HEK293 (cell line): ENCODE data around the gene SIRT7.

Experiments
- CTCF ChIA-PET: fragments of 350-600 bp; formaldehyde crosslinking; extraction: SDS; loops from one replicate; lab custom pipeline; 2021; ENCODE audit warnings: antibody characterized with exemption; lab: Yijun Ruan, JAX
- POLR2A ChIA-PET: fragments of 300-600 bp; formaldehyde crosslinking; extraction: SDS; loops from one replicate; lab custom pipeline; 2020; ENCODE audit warnings: antibody characterized with exemption, inconsistent platforms; lab: Yijun Ruan, JAX
- H3K27ac ChIP-seq: fragments of 200-500 bp; sonication (Bioruptor generic); 2 replicates; pipeline ENCODE4 v1.5.1; 2014; ENCODE audit warnings: low read depth, low read length, control low read depth, inconsistent platforms; ENCODE audit errors: extremely low read depth
- H3K36me3 ChIP-seq, 2 experiments: fragments of 200-500 bp in 1 of 2; sonication (Bioruptor generic) in 1 of 2; 1 replicate in 1 of 2; 2 replicates in 1 of 2; pipeline ENCODE4 v1.5.1; 2014 to 2017; ENCODE audit warnings: inconsistent platforms in 2 of 2, low read length in 2 of 2; ENCODE audit not compliant: control insufficient read depth in 2 of 2, insufficient read depth in 1 of 2
- H3K4me1 ChIP-seq: fragments of 200-500 bp; sonication (Bioruptor generic); 2 replicates; pipeline ENCODE4 v1.5.1; 2014; ENCODE audit warnings: mild to moderate bottlenecking, low read length, inconsistent platforms; ENCODE audit not compliant: control insufficient read depth, insufficient read depth
- H3K4me3 ChIP-seq: 2 replicates; pipeline ENCODE4 v1.5.1; 2011; ENCODE audit warnings: low read depth, mild to moderate bottlenecking, control low read depth, low read length, moderate library complexity
- H3K9me3 ChIP-seq: fragments of 200-500 bp; sonication (Bioruptor generic); 2 replicates; pipeline ENCODE4 v1.5.1; 2014; ENCODE audit warnings: low read depth, low read length, inconsistent platforms; ENCODE audit not compliant: control insufficient read depth, insufficient read depth
- ATF2 ChIP-seq: fragments of 450-650 bp; formaldehyde crosslinking; IDR thresholded peaks from 2 replicates; pipeline ENCODE4 v1.5.1; 2016; ENCODE audit warnings: missing biosample characterization, missing genetic modification characterization, low read depth
- BCL11B ChIP-seq: fragments of 450-650 bp; formaldehyde crosslinking; IDR thresholded peaks from 2 replicates; pipeline ENCODE4 v1.5.1; 2016; ENCODE audit warnings: low read depth, missing biosample characterization, missing genetic modification characterization
- HIC1 ChIP-seq: fragments of 450-650 bp; formaldehyde crosslinking; IDR thresholded peaks from 2 replicates; pipeline ENCODE4 v1.5.1; 2016; ENCODE audit warnings: missing biosample characterization, missing genetic modification characterization
- KLF1 ChIP-seq: fragments of 450-650 bp; formaldehyde crosslinking; IDR thresholded peaks from 2 replicates; pipeline ENCODE4 v1.5.1; 2016; ENCODE audit warnings: missing biosample characterization, missing genetic modification characterization
- KLF8 ChIP-seq: fragments of 450-650 bp; formaldehyde crosslinking; IDR thresholded peaks from 2 replicates; pipeline ENCODE4 v1.5.1; 2016; ENCODE audit warnings: missing biosample characterization, missing genetic modification characterization
- MEIS1 ChIP-seq: sonication (generic); formaldehyde crosslinking; IDR thresholded peaks from 2 replicates; pipeline ENCODE4 v1.8.1; 2022; ENCODE audit warnings: missing genetic modification reagents, mild to moderate bottlenecking, borderline replicate concordance
- PATZ1 ChIP-seq: fragments of 450-650 bp; formaldehyde crosslinking; IDR thresholded peaks from 2 replicates; pipeline ENCODE4 v1.5.1; 2016; ENCODE audit warnings: missing biosample characterization, missing genetic modification characterization
- PBX3 ChIP-seq: sonication (generic); formaldehyde crosslinking; IDR thresholded peaks from 2 replicates; pipeline ENCODE4 v1.8.1; 2022; ENCODE audit warnings: mild to moderate bottlenecking, moderate library complexity, missing genetic modification reagents
- TSHZ1 ChIP-seq: fragments of 450-650 bp; formaldehyde crosslinking; IDR thresholded peaks from 2 replicates; pipeline ENCODE4 v1.5.1; 2016; ENCODE audit warnings: missing biosample characterization, missing genetic modification characterization, borderline replicate concordance
- ZBTB7A ChIP-seq: fragments of 450-650 bp; formaldehyde crosslinking; IDR thresholded peaks from 2 replicates; pipeline ENCODE4 v1.5.1; 2016; ENCODE audit warnings: low read depth, missing biosample characterization, missing genetic modification characterization
- ZEB2 ChIP-seq: fragments of 450-650 bp; formaldehyde crosslinking; IDR thresholded peaks from 2 replicates; pipeline ENCODE4 v1.5.1; 2016; ENCODE audit warnings: missing biosample characterization, missing genetic modification characterization
- ZFP69B ChIP-seq: fragments of 450-650 bp; formaldehyde crosslinking; IDR thresholded peaks from 2 replicates; pipeline ENCODE4 v1.5.1; 2016; ENCODE audit warnings: missing biosample characterization, missing genetic modification characterization
- ZIC2 ChIP-seq: fragments of 450-650 bp; formaldehyde crosslinking; IDR thresholded peaks from 2 replicates; pipeline ENCODE4 v1.5.1; 2016; ENCODE audit warnings: missing biosample characterization, missing genetic modification characterization
- ZNF174 ChIP-seq: fragments of 450-650 bp; formaldehyde crosslinking; IDR thresholded peaks from 2 replicates; pipeline ENCODE4 v1.5.0; 2017; ENCODE audit warnings: missing biosample characterization, mild to moderate bottlenecking, missing genetic modification characterization
- ZNF324 ChIP-seq: fragments of 450-650 bp; formaldehyde crosslinking; IDR thresholded peaks from 2 replicates; pipeline ENCODE4 v1.5.1; 2016; ENCODE audit warnings: missing biosample characterization, missing genetic modification characterization
- ZNF335 ChIP-seq: fragments of 450-650 bp; formaldehyde crosslinking; conservative IDR thresholded peaks from 2 replicates; pipeline ENCODE4 v1.5.1; 2016; ENCODE audit warnings: missing biosample characterization, missing genetic modification characterization
- ZNF394 ChIP-seq: fragments of 450-650 bp; formaldehyde crosslinking; IDR thresholded peaks from 2 replicates; pipeline ENCODE4 v1.5.1; 2016; ENCODE audit warnings: missing biosample characterization, missing genetic modification characterization, mild to moderate bottlenecking, moderate library complexity, borderline replicate concordance
- ZNF555 ChIP-seq: fragments of 450-650 bp; formaldehyde crosslinking; conservative IDR thresholded peaks from 2 replicates; pipeline ENCODE4 v1.5.1; 2017; ENCODE audit warnings: missing biosample characterization, mild to moderate bottlenecking, missing genetic modification characterization, inconsistent platforms
- ZNF629 ChIP-seq: fragments of 450-650 bp; formaldehyde crosslinking; IDR thresholded peaks from 2 replicates; pipeline ENCODE4 v1.5.1; 2017; ENCODE audit warnings: missing biosample characterization, missing genetic modification characterization
- ZXDB ChIP-seq: fragments of 450-650 bp; formaldehyde crosslinking; IDR thresholded peaks from 2 replicates; pipeline ENCODE4 v1.5.1; 2016; ENCODE audit warnings: missing biosample characterization, missing genetic modification characterization

Gene SIRT7

GRCh38 chr17:81913394-81914102, 4.4 kb downstream of the SIRT7 start:
- CTCF ChIA-PET: interaction anchor here (0.7 to 1.0 kb wide), 5 partner anchors 11 to 106 kb away, joined by 3 to 5 read pairs (median 3); no protein-coding TSS in a partner anchor
- peaks cover 0 to 52% of the 10 kb centered on the region in 2 experiments; a peak in 1 of 3 replicates for H3K36me3 ChIP-seq
- TF ChIP-seq ZNF629 (tag by site-specific recombination): peak; percentile 40; the same call in 1 of the 2 replicates
- no peak for TF ChIP-seq ZXDB (tag by site-specific recombination)
- TF ChIP-seq BCL11B (tag by site-specific recombination): no peak
- TF ChIP-seq ZIC2 (tag by site-specific recombination): 0 out of 2 replicates have a peak, but pooled peaks have one; percentile 7
- no peak for TF ChIP-seq TSHZ1 (tag by site-specific recombination)
- TF ChIP-seq ATF2 (tag by site-specific recombination): peak; percentile 87
- peak; percentile 53; the same call in 1 of the 2 replicates for TF ChIP-seq HIC1 (tag by site-specific recombination)
- no peak overlapping the region for H3K4me3 ChIP-seq
- POLR2A ChIA-PET: interaction anchor here (0.6 to 1.2 kb wide), 7 partner anchors 10 to 210 kb away, joined by 3 to 6 read pairs (median 3); partner anchors contain the start of gene MRPL12
- no peaks in the 10 kb centered on the region for H3K9me3 ChIP-seq
- H3K4me1 ChIP-seq: peaks cover 10% of the 10 kb centered on the region
- no peak overlapping the region for H3K27ac ChIP-seq

GRCh38 chr17:81912441-81913309, 5.3 kb downstream of the SIRT7 start:
- POLR2A ChIA-PET: interaction anchor here (0.5 to 2.0 kb wide), 10 partner anchors 9 to 209 kb away, joined by 3 to 10 read pairs (median 3); partner anchors contain the start of genes MAFG and MRPL12
- peaks cover 0 to 61% of the 10 kb centered on the region in 2 experiments; a peak in 1 of 3 replicates for H3K36me3 ChIP-seq
- TF ChIP-seq MEIS1 (CRISPR knock-in tag) (no peak), ZEB2 (tag by site-specific recombination) (no peak), ZNF335 (tag by site-specific recombination) (no peak), ZBTB7A (tag by site-specific recombination) (no peak), ZFP69B (peak; percentile 94), KLF8 (tag by site-specific recombination) (peak; percentile 17; the same call in 1 of the 2 replicates), ZNF555 (tag by site-specific recombination) (no peak), PATZ1 (tag by site-specific recombination) (no peak), ZNF394 (tag by site-specific recombination) (no peak), ZNF324 (tag by site-specific recombination) (no peak), PBX3 (CRISPR knock-in tag) (0 out of 2 replicates have a peak, but pooled peaks have one; percentile 27), ZNF174 (no peak), KLF1 (tag by site-specific recombination) (peak; percentile 86)

More at GRCh38 chr17:81912441-81913309, 5.3 kb downstream of the SIRT7 start:
- Histone ChIP-seq H3K4me1 (peaks cover 10% of the 10 kb centered on the region), H3K9me3 (no peaks in the 10 kb centered on the region), H3K27ac (no peak overlapping the region), H3K4me3 (no peak overlapping the region)
- CTCF ChIA-PET: interaction anchor here (0.7 to 1.9 kb wide), 5 partner anchors 12 to 107 kb away, joined by 3 to 8 read pairs (median 3); no protein-coding TSS in a partner anchor
